ENCODE measurements around the gene NUDT8.

NUDT8 gene

GRCh38 chr11:67656278-67656922 is 26.7 kb upstream of the NUDT8 start:
- TF ChIP-seq SNAI2 (CRISPR knock-in tag; IDR thresholded peaks at IDR 0.05): no peak
- TF ChIP-seq GLIS3 (CRISPR knock-in tag; IDR thresholded peaks at IDR 0.05): no peak
- no peak for TF ChIP-seq CSRNP3 (CRISPR knock-in tag; IDR thresholded peaks at IDR 0.05)
- TF ChIP-seq OSR1 (CRISPR knock-in tag; IDR thresholded peaks at IDR 0.05): no peak
- no peak for TF ChIP-seq ZC3H10 (CRISPR knock-in tag; IDR thresholded peaks at IDR 0.05)
- TF ChIP-seq ZFP3 (CRISPR knock-in tag; IDR thresholded peaks at IDR 0.05): no peak
- no peak for TF ChIP-seq ISL1 (CRISPR knock-in tag; IDR thresholded peaks at IDR 0.05)
- TF ChIP-seq ESRRG (CRISPR knock-in tag; IDR thresholded peaks at IDR 0.05): no peak
- TF ChIP-seq ZNF8 (CRISPR knock-in tag; IDR thresholded peaks at IDR 0.05): no peak
- no peak for ATAC-seq

DNA sequence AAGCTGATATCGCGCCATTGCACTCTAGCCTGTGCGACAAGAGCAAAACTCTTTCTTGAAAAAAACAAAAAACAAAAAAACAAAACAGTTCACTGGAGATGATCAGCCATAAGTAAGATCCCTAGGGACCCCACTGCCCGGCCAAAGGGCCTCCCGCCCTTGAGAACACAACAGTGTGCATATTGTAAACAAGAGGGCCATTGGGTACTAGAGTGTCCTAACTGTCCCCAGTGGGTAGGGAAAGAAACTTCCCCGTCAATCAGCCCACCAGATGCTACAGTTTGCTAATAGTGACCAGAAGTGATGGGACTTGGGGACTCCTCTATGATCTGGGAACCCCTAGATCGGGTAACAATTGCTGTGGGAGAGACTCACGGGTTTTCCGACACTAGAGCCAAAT is 24.5 kb upstream of the NUDT8 start:
- TF ChIP-seq GLIS3 (CRISPR knock-in tag; IDR thresholded peaks at IDR 0.05): no peak
- TF ChIP-seq ZNF8 (CRISPR knock-in tag; IDR thresholded peaks at IDR 0.05): no peak
- TF ChIP-seq, protein P1, sequence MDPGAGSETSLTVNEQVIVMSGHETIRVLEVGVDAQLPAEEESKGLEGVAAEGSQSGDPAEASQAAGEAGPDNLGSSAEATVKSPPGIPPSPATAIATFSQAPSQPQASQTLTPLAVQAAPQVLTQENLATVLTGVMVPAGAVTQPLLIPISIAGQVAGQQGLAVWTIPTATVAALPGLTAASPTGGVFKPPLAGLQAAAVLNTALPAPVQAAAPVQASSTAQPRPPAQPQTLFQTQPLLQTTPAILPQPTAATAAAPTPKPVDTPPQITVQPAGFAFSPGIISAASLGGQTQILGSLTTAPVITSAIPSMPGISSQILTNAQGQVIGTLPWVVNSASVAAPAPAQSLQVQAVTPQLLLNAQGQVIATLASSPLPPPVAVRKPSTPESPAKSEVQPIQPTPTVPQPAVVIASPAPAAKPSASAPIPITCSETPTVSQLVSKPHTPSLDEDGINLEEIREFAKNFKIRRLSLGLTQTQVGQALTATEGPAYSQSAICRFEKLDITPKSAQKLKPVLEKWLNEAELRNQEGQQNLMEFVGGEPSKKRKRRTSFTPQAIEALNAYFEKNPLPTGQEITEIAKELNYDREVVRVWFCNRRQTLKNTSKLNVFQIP (CRISPR knock-in tag; IDR thresholded peaks at IDR 0.05; ENCODE audit: borderline replicate concordance, low read depth): no peak
- no peak for TF ChIP-seq PPARA (CRISPR knock-in tag; IDR thresholded peaks at IDR 0.05; ENCODE audit: borderline replicate concordance)
- TF ChIP-seq ESRRG (CRISPR knock-in tag; IDR thresholded peaks at IDR 0.05): no peak
- TF ChIP-seq ARNTL (CRISPR knock-in tag; IDR thresholded peaks at IDR 0.05; ENCODE audit: borderline replicate concordance, low read depth): no peak
- no peak for TF ChIP-seq ZFP30 (CRISPR knock-in tag; IDR thresholded peaks at IDR 0.05)
- TF ChIP-seq ZNF565 (CRISPR knock-in tag; conservative IDR thresholded peaks at IDR 0.05; ENCODE audit: low read depth): no peak
- no peak for TF ChIP-seq CSDC2 (CRISPR knock-in tag; IDR thresholded peaks at IDR 0.05)
- no peak for TF ChIP-seq BACH2 (CRISPR knock-in tag; IDR thresholded peaks at IDR 0.05; ENCODE audit: borderline replicate concordance)
- no peak for TF ChIP-seq ZNF70 (CRISPR knock-in tag; IDR thresholded peaks at IDR 0.05)
- no peak for TF ChIP-seq OSR1 (CRISPR knock-in tag; IDR thresholded peaks at IDR 0.05)
- TF ChIP-seq PATZ1 (CRISPR knock-in tag; IDR thresholded peaks at IDR 0.05; ENCODE audit: borderline replicate concordance): no peak
- TF ChIP-seq ZFP3 (CRISPR knock-in tag; IDR thresholded peaks at IDR 0.05): no peak
- TF ChIP-seq TCF4 (CRISPR knock-in tag; IDR thresholded peaks at IDR 0.05; ENCODE audit: borderline replicate concordance): no peak
- no peak for TF ChIP-seq ZC3H10 (CRISPR knock-in tag; IDR thresholded peaks at IDR 0.05)
- TF ChIP-seq ISL1 (CRISPR knock-in tag; IDR thresholded peaks at IDR 0.05): no peak
- TF ChIP-seq SNAI2 (CRISPR knock-in tag; IDR thresholded peaks at IDR 0.05): no peak
- ATAC-seq: no peak

- ATAC-seq: no peak
- TF ChIP-seq BACH2 (CRISPR knock-in tag; IDR thresholded peaks at IDR 0.05; ENCODE audit: borderline replicate concordance): no peak
- TF ChIP-seq CSRNP3 (CRISPR knock-in tag; IDR thresholded peaks at IDR 0.05): no peak
- TF ChIP-seq ZNF70 (CRISPR knock-in tag; IDR thresholded peaks at IDR 0.05): no peak
- no peak for TF ChIP-seq ZNF565 (CRISPR knock-in tag; conservative IDR thresholded peaks at IDR 0.05; ENCODE audit: low read depth)
- no peak for TF ChIP-seq GLIS3 (CRISPR knock-in tag; IDR thresholded peaks at IDR 0.05)
- TF ChIP-seq OSR1 (CRISPR knock-in tag; IDR thresholded peaks at IDR 0.05): no peak
- no peak for TF ChIP-seq ZFP30 (CRISPR knock-in tag; IDR thresholded peaks at IDR 0.05)
- TF ChIP-seq TCF4 (CRISPR knock-in tag; IDR thresholded peaks at IDR 0.05; ENCODE audit: borderline replicate concordance): no peak
- no peak for TF ChIP-seq ISL1 (CRISPR knock-in tag; IDR thresholded peaks at IDR 0.05)
- no peak for TF ChIP-seq TSHZ2 (CRISPR knock-in tag; IDR thresholded peaks at IDR 0.05)
- TF ChIP-seq, protein P1 (CRISPR knock-in tag; IDR thresholded peaks at IDR 0.05; ENCODE audit: borderline replicate concordance, low read depth): no peak
- TF ChIP-seq, protein P2, sequence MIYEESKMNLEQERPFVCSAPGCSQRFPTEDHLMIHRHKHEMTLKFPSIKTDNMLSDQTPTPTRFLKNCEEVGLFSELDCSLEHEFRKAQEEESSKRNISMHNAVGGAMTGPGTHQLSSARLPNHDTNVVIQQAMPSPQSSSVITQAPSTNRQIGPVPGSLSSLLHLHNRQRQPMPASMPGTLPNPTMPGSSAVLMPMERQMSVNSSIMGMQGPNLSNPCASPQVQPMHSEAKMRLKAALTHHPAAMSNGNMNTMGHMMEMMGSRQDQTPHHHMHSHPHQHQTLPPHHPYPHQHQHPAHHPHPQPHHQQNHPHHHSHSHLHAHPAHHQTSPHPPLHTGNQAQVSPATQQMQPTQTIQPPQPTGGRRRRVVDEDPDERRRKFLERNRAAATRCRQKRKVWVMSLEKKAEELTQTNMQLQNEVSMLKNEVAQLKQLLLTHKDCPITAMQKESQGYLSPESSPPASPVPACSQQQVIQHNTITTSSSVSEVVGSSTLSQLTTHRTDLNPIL (CRISPR knock-in tag; IDR thresholded peaks at IDR 0.05; ENCODE audit: low read depth): no peak
- TF ChIP-seq RARB (CRISPR knock-in tag; IDR thresholded peaks at IDR 0.05): no peak
- TF ChIP-seq SNAI2 (CRISPR knock-in tag; IDR thresholded peaks at IDR 0.05): no peak
These were observed 23.5 kb upstream of the NUDT8 start for GRCh38 chr11:67652965-67653845.

All from SK-N-SH treated with all-trans-retinoic acid at 6 μM for 48 hours (cell line).